Left ventricle myocardium inferior (tissue), 1 donor: Measurements from ENCODE around the gene MCC. TPM values are rescaled to one million over a fixed set of nuclear protein-coding genes. Genes with fewer than 3 reads are reported as not detected.
A peak's percentile ranks its signal among the peaks of the same experiment; 100 is the strongest.

Experiments used
- DNase-seq: peaks from one replicate; pipeline ENCODE4 v3.0.0-alpha.2; 2020
- H3K27ac ChIP-seq: fragments of 200-600 bp; replicated peaks from 2 replicates; pipeline ENCODE4 v1.8.0; 2021
- H3K27me3 ChIP-seq: fragments of 200-600 bp; 2 replicates; pipeline ENCODE4 v1.8.0; 2021; ENCODE audit warnings: low read depth
- H3K36me3 ChIP-seq: fragments of 200-600 bp; 2 replicates; pipeline ENCODE4 v1.8.0; 2021
- H3K4me1 ChIP-seq: fragments of 200-600 bp; 2 replicates; pipeline ENCODE4 v1.8.0; 2021
- H3K4me3 ChIP-seq: fragments of 200-600 bp; 2 replicates; pipeline ENCODE4 v1.8.0; 2021; ENCODE audit warnings: mild to moderate bottlenecking, moderate library complexity
- H3K9me3 ChIP-seq: fragments of 200-600 bp; replicated peaks from 2 replicates; pipeline ENCODE4 v1.8.0; 2021
- intact Hi-C: fragments of 100-400 bp; cut with micrococcal nuclease; formaldehyde crosslinking; loops from one replicate; pipeline ENCODE4 v1.11.0; 2022
- total RNA-seq: library from RNA; stranded (reverse); fragmentation: NEBNext Ultra II Directional; extraction: Animal tissue kit (Norgen Biotek cat#: 25700); gene quantifications from one replicate; pipeline ENCODE4 v1.2.1, GENCODE V29; 2021
- TF ChIP-seq, protein P1 (sequence below): fragments of 200-600 bp; IDR thresholded peaks from 2 replicates; pipeline ENCODE4 v1.8.0; 2021; ENCODE audit warnings: antibody characterized with exemption, mild to moderate bottlenecking, borderline replicate concordance
- donor health status: DM: no; HTN: yes; CAD: no; lungs with severe emphysema.

The MCC gene
- total RNA-seq, 1 donor from 2014 or later, result 31.6 TPM

DNA sequence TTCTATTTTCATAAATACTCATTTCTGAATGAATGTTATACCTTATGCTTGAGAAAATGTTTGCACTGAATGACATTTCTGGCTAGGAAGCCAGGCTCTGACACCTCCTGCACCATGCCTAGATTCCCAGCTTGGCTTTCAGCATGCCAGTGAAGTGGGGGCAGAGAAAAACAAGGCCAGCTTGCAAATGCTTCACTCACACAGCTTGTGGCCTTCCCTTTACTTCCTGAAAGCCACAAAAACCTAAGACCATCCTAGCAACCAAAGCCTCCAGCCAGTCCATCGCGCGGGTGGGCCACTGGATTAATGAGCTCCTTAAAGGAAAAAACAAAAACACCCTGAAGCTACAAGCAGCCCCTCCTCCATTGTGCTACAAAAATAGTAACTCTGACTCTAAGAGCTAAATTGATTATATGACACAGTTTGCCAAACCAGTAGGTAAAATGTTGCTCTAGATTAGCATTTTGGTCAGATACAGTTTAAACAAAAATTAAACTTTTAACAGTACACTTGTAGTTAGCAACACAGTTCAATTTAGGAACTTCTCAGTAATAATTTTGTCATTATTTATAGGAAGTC, 213.3 kb downstream of the MCC start:
- Histone ChIP-seq H3K27me3 (no peaks in the 10 kb centered on the region), H3K4me1 (peaks cover 89% of the 10 kb centered on the region), H3K9me3 (no peaks in the 10 kb centered on the region), H3K36me3 (no peaks in the 10 kb centered on the region), H3K4me3 (peak overlapping the region; percentile 11), H3K27ac (peak overlapping the region; percentile 68)
- TF ChIP-seq, protein P1, sequence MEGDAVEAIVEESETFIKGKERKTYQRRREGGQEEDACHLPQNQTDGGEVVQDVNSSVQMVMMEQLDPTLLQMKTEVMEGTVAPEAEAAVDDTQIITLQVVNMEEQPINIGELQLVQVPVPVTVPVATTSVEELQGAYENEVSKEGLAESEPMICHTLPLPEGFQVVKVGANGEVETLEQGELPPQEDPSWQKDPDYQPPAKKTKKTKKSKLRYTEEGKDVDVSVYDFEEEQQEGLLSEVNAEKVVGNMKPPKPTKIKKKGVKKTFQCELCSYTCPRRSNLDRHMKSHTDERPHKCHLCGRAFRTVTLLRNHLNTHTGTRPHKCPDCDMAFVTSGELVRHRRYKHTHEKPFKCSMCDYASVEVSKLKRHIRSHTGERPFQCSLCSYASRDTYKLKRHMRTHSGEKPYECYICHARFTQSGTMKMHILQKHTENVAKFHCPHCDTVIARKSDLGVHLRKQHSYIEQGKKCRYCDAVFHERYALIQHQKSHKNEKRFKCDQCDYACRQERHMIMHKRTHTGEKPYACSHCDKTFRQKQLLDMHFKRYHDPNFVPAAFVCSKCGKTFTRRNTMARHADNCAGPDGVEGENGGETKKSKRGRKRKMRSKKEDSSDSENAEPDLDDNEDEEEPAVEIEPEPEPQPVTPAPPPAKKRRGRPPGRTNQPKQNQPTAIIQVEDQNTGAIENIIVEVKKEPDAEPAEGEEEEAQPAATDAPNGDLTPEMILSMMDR, result no peak
- DNase-seq, result no peak
- intact Hi-C loops, result no loop called here

DNA sequence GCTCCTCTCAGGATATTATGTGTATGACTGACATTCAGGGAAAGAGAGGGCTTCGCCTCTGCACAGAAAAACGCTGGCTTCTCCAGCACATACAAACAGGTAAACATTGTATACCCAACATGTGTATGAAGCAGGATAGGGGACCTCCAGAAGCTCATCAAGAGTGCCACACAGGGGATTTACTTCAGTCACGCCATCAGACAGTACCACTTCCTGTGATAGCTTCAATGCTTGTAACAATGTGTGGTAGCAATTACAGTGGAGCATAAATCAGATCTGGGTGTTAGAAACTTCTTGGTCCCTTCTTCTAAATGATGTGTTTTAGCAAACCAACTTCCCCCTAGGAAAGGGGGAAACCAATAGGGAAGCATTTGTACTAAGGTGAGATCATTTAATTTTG, 214.3 kb downstream of the MCC start:
- DNase-seq, result no peak
- Histone ChIP-seq H3K9me3 (no peaks in the 10 kb centered on the region), H3K27ac (peak overlapping the region; percentile 68), H3K4me3 (no peak overlapping the region), H3K27me3 (no peaks in the 10 kb centered on the region), H3K36me3 (no peaks in the 10 kb centered on the region), H3K4me1 (peaks cover 91% of the 10 kb centered on the region)
- TF ChIP-seq, protein P1, result no peak
- intact Hi-C loops, result no loop called here

DNA sequence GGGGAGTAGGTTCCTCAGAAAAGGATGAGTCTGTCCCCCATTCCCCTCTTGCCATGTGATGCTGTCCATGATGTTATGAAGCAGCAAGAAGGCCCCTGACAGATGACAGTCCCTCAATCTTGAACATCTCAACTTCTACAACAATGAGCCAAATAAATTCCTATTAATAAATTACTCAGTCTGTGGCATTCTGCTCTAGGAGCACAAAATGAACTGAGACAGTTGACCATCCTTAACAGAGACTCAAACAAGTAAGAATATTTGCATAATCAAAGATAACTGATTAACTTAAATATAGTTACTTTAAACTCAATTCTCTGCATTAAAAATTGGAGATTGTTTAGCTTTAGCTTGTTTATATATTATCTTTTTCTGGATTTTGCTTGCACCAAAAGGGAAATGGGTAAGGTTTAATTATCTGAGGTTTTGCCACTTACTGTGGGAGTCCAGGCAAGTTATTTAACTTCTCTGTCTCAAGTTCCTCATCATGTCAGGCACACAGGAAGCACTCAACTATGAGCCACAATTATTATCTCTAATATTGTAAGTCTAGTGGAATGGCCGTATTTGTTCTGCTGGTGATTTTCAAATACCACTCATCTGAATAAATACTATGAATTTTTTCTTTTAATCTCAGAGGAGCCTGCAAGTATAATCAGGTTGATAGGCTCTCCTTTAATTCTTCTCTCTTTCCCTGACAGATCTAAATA, 216.4 kb downstream of the MCC start:
- intact Hi-C loops, result no loop called here

DNA sequence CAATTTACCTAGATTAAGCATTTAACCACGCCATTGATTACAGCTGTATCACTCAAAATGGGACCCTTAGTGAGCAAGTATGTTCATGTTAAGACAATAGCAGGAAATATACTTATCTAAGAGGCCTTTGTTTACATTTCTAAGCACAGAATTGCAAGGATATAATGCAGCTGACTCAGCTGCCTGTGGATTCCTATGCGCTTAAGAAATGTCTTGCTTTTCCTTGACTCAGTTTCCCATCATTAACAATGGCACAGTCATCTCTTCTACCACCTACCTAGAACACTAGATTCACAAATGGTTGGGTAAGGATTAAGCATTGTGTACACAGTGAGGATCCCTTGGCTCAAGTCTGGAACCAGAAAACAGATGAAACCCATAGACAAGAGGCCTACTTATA, 217.2 kb downstream of the MCC start:
- intact Hi-C loops, result no loop called here
- TF ChIP-seq, protein P1, result no peak
- DNase-seq, result no peak
- Histone ChIP-seq H3K27ac (no peak overlapping the region), H3K27me3 (no peaks in the 10 kb centered on the region), H3K4me1 (peaks cover 96% of the 10 kb centered on the region), H3K9me3 (no peaks in the 10 kb centered on the region), H3K4me3 (no peak overlapping the region), H3K36me3 (no peaks in the 10 kb centered on the region)

More for the DNA sequence above, 216.4 kb downstream of the MCC start:
- Histone ChIP-seq H3K4me3 (no peak overlapping the region), H3K36me3 (no peaks in the 10 kb centered on the region), H3K27ac (no peak overlapping the region), H3K9me3 (no peaks in the 10 kb centered on the region), H3K4me1 (peaks cover 96% of the 10 kb centered on the region), H3K27me3 (no peaks in the 10 kb centered on the region)
- no peak for DNase-seq
- TF ChIP-seq, protein P1, result no peak

DNA sequence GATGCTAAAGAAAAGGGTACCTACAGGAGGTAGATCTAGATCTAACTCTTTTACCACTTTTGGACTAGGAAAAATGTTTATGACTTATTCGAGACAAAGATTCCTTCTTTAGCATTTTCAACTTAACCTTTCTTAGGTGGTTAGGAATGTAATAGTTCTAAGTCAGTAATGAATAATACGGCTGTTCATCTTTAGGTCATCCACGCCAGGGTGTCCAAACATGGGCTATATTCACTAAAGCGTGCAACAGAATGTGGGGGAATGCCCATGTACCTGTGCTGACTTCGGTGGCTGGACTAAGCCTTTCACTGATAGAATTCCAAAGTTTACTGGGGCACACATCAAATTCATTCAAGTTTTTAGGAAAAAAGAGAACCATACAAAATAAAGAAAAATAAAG, 218.2 kb downstream of the MCC start:
- no peak for DNase-seq
- Histone ChIP-seq H3K27me3 (no peaks in the 10 kb centered on the region), H3K4me1 (peaks cover 94% of the 10 kb centered on the region), H3K36me3 (no peaks in the 10 kb centered on the region), H3K4me3 (no peak overlapping the region), H3K9me3 (no peaks in the 10 kb centered on the region), H3K27ac (no peak overlapping the region)
- intact Hi-C loops, result no loop called here
- TF ChIP-seq, protein P1, result no peak
